Nephron (organoid): ENCODE results near the gene WDR13.
A peak's percentile ranks its signal among the peaks of the same experiment; 100 is the strongest.

ENCODE experiments used
- H3K27ac Mint-ChIP-seq, 3 experiments: 2 replicates each; pipeline ENCODE4 v1.8.0; 2020; ENCODE audit warnings: mixed read lengths in 3 of 3, mild to moderate bottlenecking in 2 of 3, moderate library complexity in 1 of 3
- H3K27me3 Mint-ChIP-seq: 2 replicates; pipeline ENCODE4 v1.8.0; 2021; ENCODE audit warnings: low read depth, mild to moderate bottlenecking, moderate library complexity, mixed read lengths
- H3K36me3 Mint-ChIP-seq: 2 replicates; pipeline ENCODE4 v1.8.0; 2020; ENCODE audit warnings: low read depth, mixed read lengths
- H3K4me1 Mint-ChIP-seq: 2 replicates; pipeline ENCODE4 v1.8.0; 2020; ENCODE audit warnings: mixed read lengths
- H3K4me3 Mint-ChIP-seq, 3 experiments: 2 replicates each; pipeline ENCODE4 v1.8.0; 2020; ENCODE audit warnings: mild to moderate bottlenecking in 3 of 3, mixed read lengths in 3 of 3, moderate library complexity in 2 of 3
- H3K9me3 Mint-ChIP-seq: 2 replicates; pipeline ENCODE4 v1.8.0; 2020; ENCODE audit warnings: mixed read lengths
- CTCF ChIP-seq, 3 experiments: fragments of 200-600 bp; sonication (generic); IDR thresholded peaks; one replicate each; pipeline ENCODE4 v1.5.0; 2021; ENCODE audit warnings: antibody characterized with exemption in 3 of 3; ENCODE audit not compliant: unreplicated experiment in 3 of 3

WDR13 gene

GRCh38 chrX:48599341-48599740 is 2.0 kb downstream of the WDR13 start:
- no peak overlapping the region for H3K27ac Mint-ChIP-seq
- TF ChIP-seq CTCF (IDR thresholded peaks at IDR 0.05; ENCODE audit: unreplicated experiment in 3 of 3) = no peak
- no peaks in the 10 kb centered on the region for H3K27me3 Mint-ChIP-seq
- peaks cover 7% of the 10 kb centered on the region for H3K9me3 Mint-ChIP-seq
- peaks cover 31% of the 10 kb centered on the region for H3K36me3 Mint-ChIP-seq
- no peak overlapping the region for H3K4me3 Mint-ChIP-seq
- peaks cover 11% of the 10 kb centered on the region for H3K4me1 Mint-ChIP-seq

- no peaks in the 10 kb centered on the region for H3K27me3 Mint-ChIP-seq
These were observed 2.9 kb downstream of the WDR13 start for GRCh38 chrX:48600226-48600625.

GRCh38 chrX:48601741-48602394 is 4.6 kb downstream of the WDR13 start:
- H3K36me3 Mint-ChIP-seq = peaks cover 45% of the 10 kb centered on the region
- peaks cover 11% of the 10 kb centered on the region for H3K9me3 Mint-ChIP-seq
- peaks cover 11% of the 10 kb centered on the region for H3K4me1 Mint-ChIP-seq
- H3K4me3 Mint-ChIP-seq = no peak overlapping the region
- no peak for TF ChIP-seq CTCF (IDR thresholded peaks at IDR 0.05; ENCODE audit: unreplicated experiment in 3 of 3)
- no peak overlapping the region for H3K27ac Mint-ChIP-seq
- H3K27me3 Mint-ChIP-seq = no peaks in the 10 kb centered on the region

More at GRCh38 chrX:48600226-48600625, 2.9 kb downstream of the WDR13 start:
- no peak for TF ChIP-seq CTCF (IDR thresholded peaks at IDR 0.05; ENCODE audit: unreplicated experiment in 3 of 3)
- no peak overlapping the region for H3K27ac Mint-ChIP-seq
- H3K9me3 Mint-ChIP-seq = peaks cover 8% of the 10 kb centered on the region
- no peak overlapping the region for H3K4me3 Mint-ChIP-seq
- H3K36me3 Mint-ChIP-seq = peaks cover 36% of the 10 kb centered on the region
- peaks cover 11% of the 10 kb centered on the region for H3K4me1 Mint-ChIP-seq

- peaks cover 7% of the 10 kb centered on the region for H3K9me3 Mint-ChIP-seq
These were observed 7.4 kb downstream of the WDR13 start for GRCh38 chrX:48604701-48605100.

GRCh38 chrX:48606091-48606490 is 8.8 kb downstream of the WDR13 start:
- Mint-ChIP-seq H3K9me3 (peaks cover 7% of the 10 kb centered on the region), H3K36me3 (peaks cover 30% of the 10 kb centered on the region), H3K27ac (peak overlapping the region in 1 of 3 experiments; percentile 62), H3K4me3 (no peak overlapping the region), H3K27me3 (no peaks in the 10 kb centered on the region), H3K4me1 (no peaks in the 10 kb centered on the region)
- no peak for TF ChIP-seq CTCF (IDR thresholded peaks at IDR 0.05; ENCODE audit: unreplicated experiment in 3 of 3)

More at GRCh38 chrX:48604701-48605100, 7.4 kb downstream of the WDR13 start:
- H3K36me3 Mint-ChIP-seq = peaks cover 35% of the 10 kb centered on the region
- no peak overlapping the region for H3K4me3 Mint-ChIP-seq
- no peaks in the 10 kb centered on the region for H3K27me3 Mint-ChIP-seq
- no peak for TF ChIP-seq CTCF (IDR thresholded peaks at IDR 0.05; ENCODE audit: unreplicated experiment in 3 of 3)
- H3K27ac Mint-ChIP-seq = no peak overlapping the region
- H3K4me1 Mint-ChIP-seq = no peaks in the 10 kb centered on the region

GRCh38 chrX:48611703-48612102 is 14.4 kb downstream of the WDR13 start:
- peaks cover 4% of the 10 kb centered on the region for H3K36me3 Mint-ChIP-seq
- peaks cover 11% of the 10 kb centered on the region for H3K9me3 Mint-ChIP-seq
- H3K4me1 Mint-ChIP-seq = no peaks in the 10 kb centered on the region
- H3K27me3 Mint-ChIP-seq = no peaks in the 10 kb centered on the region
- TF ChIP-seq CTCF (IDR thresholded peaks at IDR 0.05; ENCODE audit: unreplicated experiment in 3 of 3) = no peak
- no peak overlapping the region for H3K4me3 Mint-ChIP-seq
- H3K27ac Mint-ChIP-seq = no peak overlapping the region
